ENCODE measurements around the gene ADAR.

ADAR gene

DNA sequence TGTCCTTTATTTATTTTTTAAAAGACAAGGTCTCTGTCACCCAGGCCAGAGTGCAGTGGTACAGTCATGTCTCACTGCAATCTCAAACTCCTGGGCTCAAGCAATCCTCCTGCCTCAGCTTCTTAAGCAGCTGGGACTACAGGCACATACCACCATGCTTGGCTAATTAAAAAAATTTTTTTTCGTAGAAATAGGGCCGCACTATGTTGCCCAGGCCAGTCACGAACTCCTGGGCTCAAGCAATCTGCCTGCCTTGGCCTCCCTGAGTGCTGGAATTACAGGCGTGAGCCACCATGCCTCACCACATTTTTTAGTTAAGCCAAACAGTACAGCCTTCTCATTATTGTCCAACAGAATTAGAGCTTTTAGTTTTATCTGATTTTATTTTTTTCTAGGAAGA is 7.4 kb upstream of the ADAR start:
- H3K4me3 ChIP-seq (ENCODE audit: low read length) = no peak overlapping the region
- TF ChIP-seq, protein P1, sequence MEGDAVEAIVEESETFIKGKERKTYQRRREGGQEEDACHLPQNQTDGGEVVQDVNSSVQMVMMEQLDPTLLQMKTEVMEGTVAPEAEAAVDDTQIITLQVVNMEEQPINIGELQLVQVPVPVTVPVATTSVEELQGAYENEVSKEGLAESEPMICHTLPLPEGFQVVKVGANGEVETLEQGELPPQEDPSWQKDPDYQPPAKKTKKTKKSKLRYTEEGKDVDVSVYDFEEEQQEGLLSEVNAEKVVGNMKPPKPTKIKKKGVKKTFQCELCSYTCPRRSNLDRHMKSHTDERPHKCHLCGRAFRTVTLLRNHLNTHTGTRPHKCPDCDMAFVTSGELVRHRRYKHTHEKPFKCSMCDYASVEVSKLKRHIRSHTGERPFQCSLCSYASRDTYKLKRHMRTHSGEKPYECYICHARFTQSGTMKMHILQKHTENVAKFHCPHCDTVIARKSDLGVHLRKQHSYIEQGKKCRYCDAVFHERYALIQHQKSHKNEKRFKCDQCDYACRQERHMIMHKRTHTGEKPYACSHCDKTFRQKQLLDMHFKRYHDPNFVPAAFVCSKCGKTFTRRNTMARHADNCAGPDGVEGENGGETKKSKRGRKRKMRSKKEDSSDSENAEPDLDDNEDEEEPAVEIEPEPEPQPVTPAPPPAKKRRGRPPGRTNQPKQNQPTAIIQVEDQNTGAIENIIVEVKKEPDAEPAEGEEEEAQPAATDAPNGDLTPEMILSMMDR (conservative IDR thresholded peaks at IDR 0.05; ENCODE audit: low read length) = no peak
- no peak for DNase-seq (ENCODE audit: low read depth)

DNA sequence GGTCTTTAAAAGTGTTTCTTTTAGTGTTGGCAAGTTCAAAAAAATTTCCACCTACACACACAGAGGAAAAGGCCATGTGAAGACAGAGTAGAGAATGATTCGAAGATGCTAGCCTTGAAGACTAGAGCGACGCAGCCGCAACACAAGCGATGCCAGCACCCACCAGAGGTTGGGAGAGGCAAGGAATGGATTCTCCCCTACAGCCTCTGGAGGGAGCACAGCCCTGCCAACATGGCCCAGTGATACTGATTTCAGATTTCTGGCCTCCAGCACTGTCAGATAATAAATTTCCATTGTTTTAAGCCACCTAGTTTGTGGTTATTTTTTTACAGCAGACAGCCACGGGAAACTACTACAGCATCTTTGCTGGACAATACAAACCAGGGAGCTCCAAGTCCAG is 6.9 kb upstream of the ADAR start:
- TF ChIP-seq, protein P1 (conservative IDR thresholded peaks at IDR 0.05; ENCODE audit: low read length) = 0 out of 2 replicates have a peak, but pooled peaks have one; percentile 10
- no peak for DNase-seq (ENCODE audit: low read depth)
- no peak overlapping the region for H3K4me3 ChIP-seq (ENCODE audit: low read length)

DNA sequence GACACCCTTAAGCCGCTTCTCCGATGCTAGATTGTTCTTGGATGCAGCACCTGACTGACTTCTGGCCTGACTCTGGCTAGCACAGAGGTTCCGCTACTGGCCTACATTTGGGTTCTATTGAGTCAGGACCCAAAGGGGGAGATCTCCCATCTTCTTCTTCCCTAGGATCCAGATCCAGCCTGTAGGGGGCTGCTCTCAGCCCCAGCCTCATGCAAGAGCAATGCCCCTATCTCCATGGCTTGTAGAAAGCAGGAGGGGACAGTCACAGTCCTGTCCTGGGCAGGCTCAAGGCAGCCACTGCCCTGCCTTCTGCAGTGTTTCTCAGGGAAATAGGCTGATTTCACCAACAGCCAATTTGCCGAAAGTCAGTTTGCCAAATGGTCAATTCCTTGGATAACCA is 6.3 kb upstream of the ADAR start:
- no peak for DNase-seq (ENCODE audit: low read depth)
- no peak overlapping the region for H3K4me3 ChIP-seq (ENCODE audit: low read length)
- TF ChIP-seq, protein P1 (conservative IDR thresholded peaks at IDR 0.05; ENCODE audit: low read length) = no peak

DNA sequence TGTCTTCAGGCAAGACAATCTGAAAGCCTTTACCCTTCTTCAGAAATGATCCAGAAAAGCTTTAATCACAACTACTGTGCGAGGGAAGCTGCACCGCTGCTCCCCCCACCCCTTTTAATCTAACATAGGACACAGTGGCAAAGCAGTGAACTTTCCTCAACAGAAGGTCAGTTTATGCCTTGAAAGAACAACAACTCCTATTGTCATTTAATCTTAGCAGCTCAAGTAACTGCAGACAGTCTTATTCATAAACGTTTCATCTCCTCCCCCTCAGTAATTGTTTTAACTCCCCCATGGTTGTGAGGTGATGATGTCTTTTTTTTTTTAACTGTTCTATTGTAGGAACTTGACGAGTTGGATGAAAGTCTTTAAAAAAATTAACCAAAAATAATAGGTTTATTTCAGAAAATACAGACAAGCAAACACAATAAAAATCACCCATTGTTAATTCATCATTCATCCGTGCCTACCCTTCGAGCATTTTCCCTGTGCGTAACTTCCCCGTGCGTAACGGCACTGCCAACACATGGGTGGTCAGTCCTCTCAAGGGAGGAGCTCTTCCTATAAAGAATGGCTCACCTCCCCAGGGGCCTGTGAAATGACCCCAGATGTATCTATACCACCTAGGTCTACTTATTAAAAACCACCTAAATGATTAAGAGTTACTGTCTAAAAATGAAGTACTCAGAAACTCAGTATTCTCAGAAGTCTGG is 3.3 kb upstream of the ADAR start:
- TF ChIP-seq, protein P1 (conservative IDR thresholded peaks at IDR 0.05; ENCODE audit: low read length) = no peak
- no peak for DNase-seq (ENCODE audit: low read depth)
- H3K4me3 ChIP-seq (ENCODE audit: low read length) = no peak overlapping the region

DNA sequence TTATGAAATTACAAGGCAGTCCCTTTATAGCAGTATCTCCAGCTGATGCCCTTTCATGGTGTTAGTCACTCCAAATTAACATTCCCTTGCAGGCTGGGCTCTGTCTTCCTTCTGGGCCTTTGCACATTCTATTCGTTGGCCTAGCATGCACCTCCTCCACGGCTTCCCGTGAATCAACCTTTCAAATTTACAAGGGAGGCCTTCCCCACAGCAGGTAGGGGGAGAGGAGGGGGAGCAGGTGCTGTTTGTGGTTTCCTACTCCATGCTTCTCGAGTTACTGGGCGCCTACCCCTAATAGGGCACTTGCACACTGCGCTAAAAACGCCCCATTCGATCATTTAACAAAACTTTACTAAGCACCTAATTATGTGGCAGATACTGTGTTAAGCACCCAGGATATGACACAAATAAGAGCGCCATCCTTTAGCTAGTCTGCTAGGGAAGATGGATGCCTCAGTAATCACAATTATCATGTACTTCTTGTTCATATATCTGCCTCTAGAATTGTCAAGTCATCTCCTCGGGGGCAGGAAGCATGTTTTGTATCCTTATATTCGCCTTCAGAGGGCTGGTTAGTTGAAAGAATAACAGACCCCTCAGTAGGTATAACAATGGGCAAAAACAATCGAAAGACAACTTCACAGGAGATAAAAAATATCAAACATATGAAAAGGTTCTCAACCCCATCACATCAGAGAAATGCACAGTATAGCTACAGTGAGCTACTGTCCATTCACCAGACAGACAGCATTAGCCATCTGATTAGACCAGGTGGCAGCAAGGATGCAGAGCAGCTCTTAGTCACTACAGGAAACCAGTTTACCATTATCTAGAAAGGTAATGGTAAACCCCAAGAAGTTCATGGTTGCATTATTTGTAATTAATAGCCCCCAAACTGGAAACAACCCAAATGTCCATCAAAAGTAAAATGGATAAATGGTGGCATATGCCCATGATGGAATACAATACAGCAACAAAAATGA is 1.7 kb upstream of the ADAR start:
- DNase-seq (ENCODE audit: low read depth) = peak; percentile 32
- TF ChIP-seq, protein P1 (conservative IDR thresholded peaks at IDR 0.05; ENCODE audit: low read length) = no peak

DNA sequence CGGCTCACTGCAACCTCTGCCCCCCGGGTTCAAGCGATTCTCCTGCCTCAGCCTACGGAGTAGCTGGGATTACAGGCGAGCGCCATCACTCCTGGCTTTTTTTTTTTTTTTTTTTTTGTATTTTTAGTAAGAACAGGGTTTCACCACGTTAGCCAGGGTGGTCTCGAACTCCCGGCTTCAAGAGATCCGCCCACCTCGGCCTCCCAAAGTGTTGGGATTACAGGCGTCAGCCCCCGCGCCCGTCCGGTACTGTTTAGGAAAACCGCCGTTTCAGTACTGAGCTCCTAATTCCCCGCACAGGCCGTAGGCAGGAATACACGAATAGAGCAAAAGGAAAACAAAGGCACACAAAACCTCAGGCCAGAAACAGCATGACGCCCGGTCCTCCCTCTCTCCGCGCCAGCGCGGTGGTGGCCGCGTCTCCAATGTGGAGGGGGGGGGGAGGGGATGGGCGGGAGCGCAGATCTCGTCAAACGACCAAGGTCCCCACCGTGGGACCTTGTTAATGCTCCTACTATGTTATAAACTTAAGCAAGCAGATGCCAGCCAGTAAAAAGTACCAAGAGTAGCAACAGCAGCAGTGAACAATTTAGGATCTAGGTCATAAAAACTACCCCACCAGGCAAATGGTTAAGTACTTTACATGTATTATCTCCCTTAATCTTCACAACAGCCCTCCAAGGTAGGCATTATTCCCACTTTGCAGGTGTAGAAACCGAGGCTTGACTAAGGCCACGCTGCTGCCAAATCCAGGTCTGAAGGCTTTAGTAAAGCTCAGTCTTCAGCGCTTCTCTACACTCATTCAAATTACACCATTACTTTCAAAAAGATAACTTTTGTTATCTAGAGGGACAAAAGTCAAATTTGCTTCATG is 648 bp upstream of the ADAR start:
- TF ChIP-seq, protein P1 (conservative IDR thresholded peaks at IDR 0.05; ENCODE audit: low read length) = no peak
- H3K4me3 ChIP-seq (ENCODE audit: low read length) = peak overlapping the region; percentile 89
- peak; percentile 55 for DNase-seq (ENCODE audit: low read depth)

More for the DNA sequence above, 1.7 kb upstream of the ADAR start:
- H3K4me3 ChIP-seq (ENCODE audit: low read length) = no peak overlapping the region
